WERI-Rb-1 (cell line): ENCODE results near the gene CDKN2C.
"Not testable (repeated sequence)": the region's sequence is repeated elsewhere in the genome, so short reads cannot be mapped to it uniquely, and the experiment has no call there.

Experiments
- DNase-seq: peaks from one replicate; pipeline ENCODE4 v3.0.0-alpha.2; 2020
- H3K27ac ChIP-seq: fragments of 250-450 bp; sonication (Bioruptor Pico); 2 replicates; pipeline ENCODE4 v1.5.1; 2020; ENCODE audit warnings: mild to moderate bottlenecking, moderate library complexity
- H3K27me3 ChIP-seq: fragments of 250-450 bp; sonication (Bioruptor Pico); 2 replicates; pipeline ENCODE4 v1.5.1; 2021; ENCODE audit warnings: mild to moderate bottlenecking, low read depth, moderate library complexity; ENCODE audit not compliant: insufficient read depth, severe bottlenecking
- H3K36me3 ChIP-seq: fragments of 250-450 bp; sonication (Bioruptor Pico); 2 replicates; pipeline ENCODE4 v1.5.1; 2020; ENCODE audit warnings: mild to moderate bottlenecking, moderate library complexity
- H3K4me3 ChIP-seq: 2 replicates; pipeline ENCODE4 v1.5.1; 2011; ENCODE audit warnings: low read depth, mild to moderate bottlenecking, control low read depth, low read length
- H3K9me3 ChIP-seq: fragments of 250-450 bp; sonication (Bioruptor Pico); 2 replicates; pipeline ENCODE4 v1.5.1; 2021; ENCODE audit warnings: mild to moderate bottlenecking, moderate library complexity; ENCODE audit not compliant: severe bottlenecking
- CTCF ChIP-seq: IDR thresholded peaks from 2 replicates; pipeline ENCODE4 v1.5.1; 2011; ENCODE audit warnings: low read depth, mild to moderate bottlenecking, control low read depth, inconsistent platforms, low read length

CDKN2C gene

DNA sequence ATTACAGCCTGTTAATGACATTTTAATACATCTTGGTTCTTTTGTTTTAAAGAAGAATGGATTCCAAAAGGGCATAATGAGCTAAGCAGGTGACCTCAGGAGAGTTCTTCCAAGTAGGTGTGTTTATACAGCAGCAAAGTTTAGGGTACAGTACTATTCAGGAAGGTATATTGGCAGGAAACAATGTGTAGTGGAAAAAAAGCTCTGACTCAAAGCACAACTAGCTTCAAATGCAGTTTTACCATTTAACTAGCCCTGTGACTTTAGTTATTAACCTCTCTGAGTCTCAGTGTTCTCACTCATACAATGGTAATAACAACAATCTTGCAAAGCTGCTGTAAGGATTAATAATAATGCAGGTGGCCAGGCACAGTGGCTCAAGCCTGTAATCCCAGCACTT is 39.9 kb upstream of the CDKN2C start:
- no peak for TF ChIP-seq CTCF
- H3K36me3 ChIP-seq: peaks cover 15% of the 10 kb centered on the region
- H3K9me3 ChIP-seq: no peaks in the 10 kb centered on the region
- H3K4me3 ChIP-seq: no peak overlapping the region
- no peaks in the 10 kb centered on the region for H3K27me3 ChIP-seq
- DNase-seq: no peak
- H3K27ac ChIP-seq: peak overlapping the region; percentile 9

GRCh38 chr1:50930965-50931737 is 38.9 kb upstream of the CDKN2C start:
- H3K4me3 ChIP-seq: no peak overlapping the region
- DNase-seq: no peak
- no peak for TF ChIP-seq CTCF

GRCh38 chr1:50932043-50932442 is 38.0 kb upstream of the CDKN2C start:
- H3K27ac ChIP-seq, H3K36me3 ChIP-seq, H3K9me3 ChIP-seq, DNase-seq, H3K4me3 ChIP-seq, H3K27me3 ChIP-seq: not testable (repeated sequence)

More at GRCh38 chr1:50930965-50931737, 38.9 kb upstream of the CDKN2C start:
- no peaks in the 10 kb centered on the region for H3K9me3 ChIP-seq
- no peak overlapping the region for H3K27ac ChIP-seq
- no peaks in the 10 kb centered on the region for H3K27me3 ChIP-seq
- H3K36me3 ChIP-seq: peaks cover 15% of the 10 kb centered on the region

DNA sequence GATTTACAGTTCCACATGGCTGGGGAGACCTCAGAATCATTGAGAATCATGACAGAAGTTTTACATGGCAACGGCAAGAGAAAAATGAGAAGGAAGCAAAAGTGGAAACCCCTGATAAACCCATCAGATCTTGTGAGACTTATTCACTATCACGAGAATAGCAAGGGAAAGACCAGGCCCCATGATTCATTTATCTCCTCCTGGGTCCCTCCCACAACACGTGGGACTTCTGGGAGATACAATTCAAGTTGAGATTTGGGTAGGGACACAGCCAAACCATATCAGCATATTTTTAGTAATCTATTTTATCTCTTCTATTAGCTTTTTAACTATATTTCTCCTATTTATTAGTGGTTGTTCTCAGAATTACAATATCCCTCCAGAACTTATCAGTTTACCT is 36.3 kb upstream of the CDKN2C start:
- H3K27ac ChIP-seq, H3K36me3 ChIP-seq, DNase-seq, H3K4me3 ChIP-seq, H3K27me3 ChIP-seq, H3K9me3 ChIP-seq: not testable (repeated sequence)

GRCh38 chr1:50934838-50935237 is 35.2 kb upstream of the CDKN2C start:
- Histone ChIP-seq H3K9me3 (no peaks in the 10 kb centered on the region), H3K4me3 (no peak overlapping the region), H3K27me3 (no peaks in the 10 kb centered on the region), H3K36me3 (no peaks in the 10 kb centered on the region; the same call in none of the 2 replicates), H3K27ac (no peak overlapping the region)
- no peak for DNase-seq
- TF ChIP-seq CTCF: no peak

DNA sequence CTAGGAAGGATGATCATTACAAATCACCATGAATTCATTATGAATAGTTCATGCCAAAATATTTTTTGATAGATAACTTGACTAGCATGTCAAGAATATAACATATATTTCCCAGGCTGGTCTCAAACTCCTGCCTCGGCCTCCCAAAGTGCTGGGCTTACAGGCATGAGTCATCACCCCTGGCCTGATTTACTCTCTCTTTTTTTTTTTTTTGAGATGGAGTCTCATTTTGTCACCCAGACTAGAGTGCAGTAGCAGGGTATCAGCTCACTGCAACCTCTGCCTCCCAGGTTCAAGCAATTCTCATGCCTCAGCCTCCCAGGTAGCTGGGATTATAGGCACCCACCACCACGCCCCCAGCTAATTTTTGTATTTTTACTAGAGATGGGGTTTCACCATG is 34.8 kb upstream of the CDKN2C start:
- not testable (repeated sequence) for DNase-seq, H3K27ac ChIP-seq, H3K9me3 ChIP-seq, H3K4me3 ChIP-seq, H3K36me3 ChIP-seq, H3K27me3 ChIP-seq

DNA sequence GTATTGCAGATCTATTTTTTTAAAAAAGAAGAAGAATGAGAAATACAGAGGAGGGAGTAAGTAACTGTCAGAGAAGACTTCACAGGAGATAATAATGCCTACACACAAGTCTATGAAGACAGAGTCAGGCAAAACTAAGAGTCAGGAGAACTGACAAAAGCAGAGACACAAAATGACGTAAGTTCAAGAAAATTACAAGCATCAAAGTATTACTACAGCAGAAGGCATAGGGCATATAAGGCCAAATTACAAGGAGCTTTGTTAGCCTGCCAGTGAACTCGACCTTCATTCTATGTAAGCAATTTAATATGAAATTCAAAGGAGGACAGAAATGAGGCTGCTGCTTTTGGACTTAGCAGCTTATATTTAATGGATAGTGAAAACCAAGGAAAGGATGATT is 33.7 kb upstream of the CDKN2C start:
- no peak overlapping the region for H3K4me3 ChIP-seq
- no peaks in the 10 kb centered on the region for H3K9me3 ChIP-seq
- H3K27ac ChIP-seq: no peak overlapping the region
- no peak for TF ChIP-seq CTCF
- no peak for DNase-seq
- no peaks in the 10 kb centered on the region for H3K27me3 ChIP-seq
- peaks cover 3% of the 10 kb centered on the region for H3K36me3 ChIP-seq
